A673 (cell line): Measurements from ENCODE around the gene TP53INP2.

Source experiments
- CTCF ChIP-seq: fragments of 300-800, 200-600 bp; sonication (generic); conservative IDR thresholded peaks from 2 replicates; pipeline ENCODE4 v1.5.1; 2017; ENCODE audit warnings: low read depth, mild to moderate bottlenecking, antibody characterized with exemption, low read length, moderate library complexity, mixed read lengths
- EZH2 ChIP-seq: fragments of 200-600 bp; sonication (generic); IDR thresholded peaks from 2 replicates; pipeline ENCODE4 v1.6.1; 2017; ENCODE audit warnings: borderline replicate concordance, low read depth, mild to moderate bottlenecking, mixed read lengths, antibody characterized with exemption, low read length; ENCODE audit not compliant: poor library complexity, severe bottlenecking

- TF ChIP-seq CTCF (no peak), EZH2 (no peak)
Measured at GRCh38 chr20:34747479-34747878, 43.3 kb downstream of the TP53INP2 start.
